Nucleus accumbens (tissue), 56 donors: Measurements from ENCODE around the gene CASZ1.

Experiments used
- DNase-seq, 56 donors: peaks; one replicate each; lab custom pipeline; 2025; lab: John Stamatoyannopoulos, UW

The CASZ1 gene

DNA sequence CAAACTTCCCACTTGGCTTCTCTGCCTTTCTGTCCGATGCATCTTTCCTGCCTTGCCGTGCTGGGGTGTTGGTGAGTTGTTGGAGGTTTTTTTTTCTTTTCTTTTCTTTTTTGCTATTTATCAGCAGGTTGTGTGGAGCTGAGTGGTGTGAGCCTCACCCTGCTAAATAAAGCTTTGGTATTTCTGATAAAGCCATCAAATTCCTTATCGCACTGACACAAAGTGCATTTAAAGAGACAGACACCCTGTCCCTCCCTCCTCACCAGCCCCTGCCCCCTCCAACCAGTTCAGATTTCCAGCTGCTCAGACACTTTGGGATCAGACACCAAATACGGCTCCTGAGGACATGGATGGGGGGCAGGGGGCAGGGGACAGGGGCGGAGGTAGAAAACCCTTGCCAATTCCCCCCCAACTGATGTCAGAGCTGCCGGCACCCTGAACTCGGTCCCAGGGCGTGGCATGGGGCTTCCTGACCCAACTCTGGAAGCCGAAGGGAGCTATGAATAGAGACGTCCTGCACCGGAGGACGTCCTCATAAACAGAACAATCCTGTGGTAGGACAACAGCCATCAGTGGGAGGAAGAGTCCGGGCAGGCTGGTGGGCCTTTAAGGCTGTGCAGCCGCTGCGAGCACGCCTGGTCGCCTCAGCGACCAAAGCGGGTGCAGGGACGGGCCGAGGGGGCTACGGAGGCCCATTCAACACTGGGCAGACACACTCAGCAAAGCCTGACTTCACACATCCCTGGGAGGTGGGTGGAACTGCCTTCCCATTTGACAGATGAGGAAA lies 79.0 kb downstream of the CASZ1 start:
- DNase-seq, result no peak

DNA sequence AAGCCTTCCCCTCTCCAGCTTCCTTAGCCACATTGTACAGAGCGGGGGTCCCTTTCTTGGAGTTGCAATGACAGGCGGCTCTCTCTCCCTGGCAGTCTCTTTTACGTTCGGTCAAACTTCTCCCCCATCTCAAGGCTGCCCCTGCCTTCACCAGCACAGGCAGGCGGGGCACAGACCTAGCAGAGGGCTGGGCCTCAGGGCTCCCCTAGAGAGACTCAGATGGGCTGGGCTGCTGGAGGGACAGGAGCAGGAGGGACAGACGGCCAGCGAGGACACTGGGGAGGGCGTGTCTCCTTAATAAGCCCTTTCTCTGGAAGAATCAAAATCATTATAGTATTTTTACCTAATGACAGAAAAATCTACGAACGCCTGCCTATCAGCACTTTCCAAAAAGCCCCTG lies 79.6 kb downstream of the CASZ1 start:
- no peak for DNase-seq

DNA sequence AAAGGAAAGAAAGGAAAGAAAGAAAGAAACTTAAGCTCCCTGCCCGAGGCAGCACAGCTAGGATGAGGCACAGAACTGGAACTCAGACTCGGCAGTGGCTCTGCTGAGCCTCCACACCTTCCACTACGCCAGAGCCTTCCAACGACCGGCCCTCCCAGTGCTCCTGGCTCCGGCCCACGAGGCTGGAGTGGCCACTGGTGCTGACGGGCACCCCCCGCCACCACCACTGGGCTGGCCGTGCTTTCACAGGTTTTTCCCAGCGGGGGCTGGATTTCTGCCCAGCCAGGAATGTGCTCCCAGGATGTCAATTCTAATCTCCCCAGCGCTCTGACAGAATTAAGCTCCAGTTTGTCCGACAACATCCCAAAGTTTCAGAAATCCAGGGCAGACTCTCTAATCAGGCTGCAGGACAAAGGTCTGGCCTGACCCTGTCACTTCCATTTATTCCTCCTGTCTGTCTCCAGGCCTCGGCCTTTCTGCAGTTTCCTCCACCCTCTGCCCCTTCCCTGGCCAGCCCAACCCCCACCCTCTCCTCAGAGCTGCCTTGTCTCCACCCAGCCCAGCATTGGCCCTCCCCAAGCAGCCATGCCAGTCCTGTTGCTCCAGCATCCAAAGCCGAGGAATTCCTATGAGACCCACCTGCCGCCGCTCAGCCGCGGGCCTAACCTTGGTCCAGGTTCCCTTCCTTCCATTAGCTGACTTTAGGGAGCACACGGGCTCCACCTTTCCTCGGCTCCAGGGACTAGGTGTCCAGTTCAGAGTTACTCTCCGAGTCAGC lies 81.9 kb downstream of the CASZ1 start:
- peak in 2 of 56 donors; percentile 20 to 22 for DNase-seq

DNA sequence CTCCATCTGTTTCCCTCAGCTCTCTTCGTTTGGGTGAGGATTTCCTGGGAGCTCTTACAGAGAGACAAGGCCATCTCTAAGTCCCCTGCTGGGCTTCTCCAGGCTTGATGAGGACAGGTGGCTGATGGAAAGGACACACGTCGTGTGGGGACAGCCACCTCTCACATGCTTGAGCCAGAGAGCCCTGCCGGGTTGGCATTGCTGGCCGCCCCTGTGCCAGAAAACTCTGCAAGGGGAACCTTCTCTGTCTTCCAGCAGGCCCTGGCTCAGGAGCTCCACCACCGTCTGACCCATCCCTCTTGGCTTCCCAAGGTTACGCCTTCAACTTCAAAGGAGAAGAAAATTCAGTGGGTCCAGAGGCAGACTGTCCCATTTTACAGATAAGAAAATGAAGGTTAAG lies 82.8 kb downstream of the CASZ1 start:
- DNase-seq, result no peak

DNA sequence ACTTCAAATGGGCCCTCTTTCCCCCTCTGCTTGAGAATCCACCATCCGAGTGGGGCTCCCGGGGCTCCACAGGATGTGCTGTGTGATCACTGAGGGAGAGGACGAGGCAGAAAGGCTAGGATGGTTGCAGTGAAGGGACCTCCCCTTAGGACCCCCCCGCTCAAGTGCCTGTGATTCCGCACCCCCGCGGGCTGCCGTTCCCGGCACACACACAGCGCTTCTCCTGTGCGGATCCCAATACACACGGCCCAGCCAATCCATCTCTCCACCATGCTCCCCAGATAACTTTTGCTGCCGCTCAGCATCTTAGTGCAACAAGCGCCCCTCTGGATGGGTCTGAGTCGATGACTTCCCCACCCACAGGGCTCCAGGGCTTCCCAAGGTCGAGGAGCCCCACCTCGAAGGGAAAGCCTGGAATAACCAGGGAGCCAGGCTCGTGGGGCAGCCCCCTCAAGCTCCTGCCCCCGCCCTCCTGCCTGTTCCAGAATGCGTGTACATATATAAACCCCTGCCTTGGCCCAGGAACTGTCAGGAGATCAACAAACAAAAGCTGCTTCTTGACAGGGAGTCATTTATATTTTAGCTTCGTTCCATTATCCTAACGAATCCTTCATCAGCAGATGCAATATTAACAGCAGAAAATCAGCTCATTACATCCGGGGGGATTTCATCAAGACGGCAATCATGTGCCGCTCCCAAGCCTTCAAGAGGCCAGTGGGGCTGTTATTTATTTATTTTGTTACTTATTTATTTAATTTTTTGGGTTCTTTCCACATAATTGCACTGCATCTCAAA lies 83.7 kb downstream of the CASZ1 start:
- no peak for DNase-seq

DNA sequence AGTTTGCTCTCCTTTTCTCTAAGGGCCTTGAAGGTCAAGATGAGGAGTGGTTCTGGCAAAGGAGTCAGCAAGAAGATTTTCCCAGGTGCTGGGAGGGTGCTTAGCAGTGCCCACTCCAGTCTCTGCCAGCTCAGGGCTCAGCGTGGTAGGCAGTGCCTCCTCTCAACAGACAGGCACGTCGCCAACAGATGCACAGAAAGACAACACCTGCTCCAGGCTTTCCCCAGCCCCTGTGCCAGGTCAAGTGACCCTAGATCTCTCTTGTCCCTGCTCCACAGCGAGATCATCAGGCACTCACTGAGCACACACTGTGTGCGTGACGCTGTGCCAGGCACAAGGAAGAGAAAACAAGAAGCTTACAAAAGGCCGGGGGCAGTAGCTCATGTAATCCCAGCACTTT lies 86.0 kb downstream of the CASZ1 start:
- no peak for DNase-seq

DNA sequence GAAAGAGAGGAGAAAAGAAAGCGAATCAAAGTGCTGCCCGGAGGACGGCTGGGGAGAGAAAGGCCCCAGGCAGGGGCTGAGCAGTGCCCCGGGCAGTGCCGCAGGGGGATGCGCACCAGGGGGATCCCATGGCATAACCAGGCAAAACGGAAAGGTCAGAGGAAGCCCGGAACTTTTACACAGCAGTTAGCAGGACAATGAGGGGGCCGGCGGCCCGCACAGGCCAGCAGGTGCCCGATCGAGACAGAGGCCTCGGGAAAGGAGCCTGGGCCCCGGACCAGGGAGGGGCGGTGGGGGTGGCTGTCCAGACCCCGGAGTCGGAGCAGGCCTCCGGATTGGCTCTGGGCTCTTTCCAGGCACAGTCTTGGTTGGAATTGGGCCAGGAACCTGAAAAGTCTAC lies 86.8 kb downstream of the CASZ1 start:
- DNase-seq, result no peak

DNA sequence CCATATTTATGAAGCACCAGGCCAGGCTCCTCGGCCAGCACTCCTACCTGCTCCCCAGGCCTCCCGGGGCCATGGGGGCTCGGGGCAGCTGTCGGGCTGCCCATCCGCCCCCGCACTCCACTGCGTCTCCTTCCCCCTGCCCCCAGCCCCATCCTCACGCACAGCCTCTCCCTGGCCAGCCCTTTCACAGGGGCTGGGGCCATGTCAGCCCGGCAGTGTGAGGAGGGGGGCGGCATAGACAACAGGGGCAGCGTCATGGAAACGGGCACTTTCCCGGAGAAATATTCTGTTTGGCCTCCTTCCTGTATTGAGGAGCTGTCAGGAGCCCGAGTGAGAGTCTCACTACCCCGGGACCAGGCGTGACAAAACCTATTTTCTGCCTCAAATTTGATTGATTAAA lies 87.3 kb downstream of the CASZ1 start:
- peak in 1 of 56 donors; percentile 8 for DNase-seq

DNA sequence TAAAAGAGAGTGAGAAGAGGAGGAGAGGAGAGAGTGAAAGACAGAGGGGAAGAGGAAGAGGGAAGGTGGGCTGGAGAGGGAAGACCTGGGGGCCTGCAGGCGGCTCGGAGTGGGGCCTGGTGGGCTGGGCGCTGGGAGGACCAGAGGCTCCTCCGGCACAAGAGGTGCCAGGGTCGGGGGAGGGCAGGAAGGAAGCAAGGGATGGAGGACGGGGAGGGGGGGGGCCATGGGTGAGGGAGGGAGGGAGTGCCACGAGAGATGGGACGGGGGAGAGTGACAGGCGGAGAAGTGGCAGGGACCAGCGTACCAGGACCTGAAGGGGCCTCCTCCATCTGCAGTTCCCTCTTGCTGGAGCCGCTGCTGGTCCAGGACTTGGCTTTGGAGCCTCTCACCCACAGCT lies 87.7 kb downstream of the CASZ1 start:
- no peak for DNase-seq

DNA sequence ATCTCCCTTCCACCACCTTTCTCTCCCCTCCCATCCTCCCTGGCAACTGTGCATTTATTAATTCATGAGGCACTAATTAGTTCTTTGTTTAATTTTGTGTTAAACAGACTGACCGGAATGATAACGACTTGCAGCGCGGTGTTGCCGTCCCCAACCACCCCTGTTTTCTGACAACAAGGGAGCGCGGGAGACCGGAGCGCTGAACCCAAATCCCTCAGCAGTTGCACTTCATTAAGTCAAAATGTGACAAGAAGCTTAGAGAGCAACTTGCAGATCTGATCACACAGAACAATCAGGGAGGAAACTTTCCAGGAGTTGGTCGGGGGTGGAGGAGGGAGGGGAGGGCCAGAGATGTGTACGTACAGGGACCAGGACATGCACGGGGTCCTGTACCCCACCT lies 89.2 kb downstream of the CASZ1 start:
- DNase-seq, result no peak

DNA sequence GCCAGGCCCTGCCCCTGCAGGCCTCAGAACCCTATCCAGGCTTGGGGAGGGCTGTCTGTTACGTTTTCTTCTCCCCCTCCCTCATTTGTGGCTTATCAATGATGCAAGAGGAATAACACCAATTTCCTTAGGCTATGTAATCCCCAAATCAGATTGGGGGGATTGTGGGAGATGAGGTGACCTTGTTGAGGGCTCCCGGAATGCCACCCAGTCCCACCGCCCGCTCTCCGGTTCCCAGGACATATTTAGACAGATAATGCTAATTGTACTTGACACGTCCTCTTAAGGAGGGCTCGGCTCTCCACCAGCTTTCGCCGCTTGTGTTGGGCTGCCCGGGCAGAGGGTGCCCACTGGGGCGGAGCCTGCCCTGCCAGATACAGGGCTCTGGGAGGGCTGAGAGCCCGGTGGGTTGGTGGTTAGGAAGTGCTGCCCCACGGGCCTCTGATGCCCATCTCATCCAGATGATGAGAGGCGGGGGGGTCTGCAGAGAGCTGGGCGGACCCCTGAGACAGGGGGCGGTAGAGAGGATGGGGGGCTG lies 90.0 kb downstream of the CASZ1 start:
- no peak for DNase-seq

DNA sequence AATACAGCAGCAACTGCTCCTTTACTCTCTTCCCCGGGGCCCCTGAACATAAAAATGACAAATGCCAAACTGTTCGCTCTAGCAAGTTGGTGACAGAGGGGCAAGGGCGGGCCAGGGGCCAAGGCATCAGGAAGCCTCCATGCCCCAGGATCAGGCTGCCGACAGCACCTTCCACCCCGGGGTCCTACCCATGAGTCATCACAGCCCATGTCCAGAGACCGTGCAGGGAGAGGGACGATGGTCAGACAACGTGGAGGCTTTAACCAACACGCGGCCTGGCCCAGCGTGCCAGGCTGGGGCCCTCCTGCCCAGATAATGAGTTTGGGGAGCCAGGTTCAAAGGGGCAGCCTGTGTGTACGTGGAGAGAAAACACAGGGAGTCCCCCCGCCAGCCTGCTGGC lies 90.5 kb downstream of the CASZ1 start:
- DNase-seq, result no peak

DNA sequence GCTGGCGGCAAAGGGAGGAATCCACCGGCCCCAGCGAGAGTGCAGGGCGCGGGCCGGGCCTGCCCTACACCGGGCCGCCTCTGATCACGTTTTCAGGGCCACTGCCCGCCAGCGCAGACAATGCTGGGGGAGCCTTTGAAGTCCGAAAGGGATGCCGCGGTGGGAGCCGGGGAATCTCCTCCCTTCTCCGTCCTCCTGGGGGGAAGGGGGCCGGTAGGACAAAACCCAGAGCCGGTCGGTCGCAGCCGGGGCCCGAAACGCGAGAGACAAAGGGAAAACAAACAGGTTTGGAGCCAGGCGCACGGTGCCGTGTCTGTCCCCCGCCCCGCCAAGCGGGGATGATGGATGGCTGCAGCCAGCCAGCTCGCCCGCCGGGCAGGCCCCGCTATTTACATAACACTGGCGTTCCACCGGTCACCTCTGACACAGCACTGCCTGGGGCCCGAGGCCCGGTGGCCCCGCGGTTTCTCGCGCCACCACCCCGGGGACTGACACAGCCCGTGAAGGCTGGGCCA lies 92.0 kb downstream of the CASZ1 start:
- no peak for DNase-seq

DNA sequence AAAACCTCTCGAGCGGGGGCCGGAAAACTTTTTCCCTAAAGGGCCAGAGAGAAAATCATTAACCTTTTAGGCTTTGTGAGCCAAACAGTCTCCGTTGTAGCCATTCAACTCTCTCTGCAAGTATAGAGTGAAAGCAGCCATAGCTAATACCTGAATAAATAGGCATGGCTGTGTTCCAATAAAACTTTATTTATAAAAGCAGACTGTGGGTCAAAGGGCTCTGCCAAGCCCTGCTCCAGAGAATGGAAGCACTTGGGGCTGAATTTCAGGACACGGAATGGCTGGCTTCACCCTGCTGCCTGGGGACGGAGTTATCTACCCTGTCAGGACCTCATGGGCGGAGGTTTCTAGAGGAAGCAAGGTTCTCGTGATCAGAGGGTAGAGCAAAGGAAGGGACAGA lies 92.7 kb downstream of the CASZ1 start:
- no peak for DNase-seq

DNA sequence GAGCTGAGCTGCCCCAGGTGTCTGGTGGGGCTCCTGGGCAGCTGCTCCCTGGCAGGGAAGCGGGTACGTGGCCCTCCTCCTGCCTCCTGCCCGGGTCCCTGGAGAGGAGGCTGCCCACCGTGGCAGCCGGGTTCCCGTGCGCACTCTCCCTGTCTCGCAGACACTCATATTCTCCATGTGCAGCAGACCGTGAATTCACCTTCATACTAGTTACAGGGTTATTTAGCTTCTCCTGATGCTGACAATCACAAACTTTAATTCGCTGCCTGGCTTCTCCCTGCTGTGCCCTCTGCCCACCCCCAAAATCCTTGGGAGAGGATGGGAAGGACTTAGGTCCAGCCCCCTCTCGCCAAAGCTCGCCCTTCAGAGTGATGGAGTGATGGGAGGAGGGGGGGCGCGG lies 95.3 kb downstream of the CASZ1 start:
- no peak for DNase-seq

DNA sequence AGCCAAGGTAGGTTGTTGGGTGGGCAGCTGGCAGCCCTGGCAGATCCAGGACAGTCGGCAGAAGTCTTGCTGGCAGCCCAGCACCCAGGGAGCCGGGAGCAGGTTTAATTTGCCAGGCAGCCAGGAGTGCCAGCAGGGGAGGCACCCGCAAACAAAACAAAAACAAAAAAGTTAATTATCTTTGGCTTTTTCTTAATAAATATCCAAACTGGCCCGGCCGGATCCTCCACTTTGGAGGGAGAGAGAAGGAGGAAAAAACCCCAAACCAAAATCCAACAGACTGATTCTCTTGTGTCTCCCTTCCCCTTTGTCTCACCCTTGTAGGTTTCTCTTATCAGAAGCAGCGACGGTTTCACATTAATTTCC lies 97.0 kb downstream of the CASZ1 start:
- no peak for DNase-seq

DNA sequence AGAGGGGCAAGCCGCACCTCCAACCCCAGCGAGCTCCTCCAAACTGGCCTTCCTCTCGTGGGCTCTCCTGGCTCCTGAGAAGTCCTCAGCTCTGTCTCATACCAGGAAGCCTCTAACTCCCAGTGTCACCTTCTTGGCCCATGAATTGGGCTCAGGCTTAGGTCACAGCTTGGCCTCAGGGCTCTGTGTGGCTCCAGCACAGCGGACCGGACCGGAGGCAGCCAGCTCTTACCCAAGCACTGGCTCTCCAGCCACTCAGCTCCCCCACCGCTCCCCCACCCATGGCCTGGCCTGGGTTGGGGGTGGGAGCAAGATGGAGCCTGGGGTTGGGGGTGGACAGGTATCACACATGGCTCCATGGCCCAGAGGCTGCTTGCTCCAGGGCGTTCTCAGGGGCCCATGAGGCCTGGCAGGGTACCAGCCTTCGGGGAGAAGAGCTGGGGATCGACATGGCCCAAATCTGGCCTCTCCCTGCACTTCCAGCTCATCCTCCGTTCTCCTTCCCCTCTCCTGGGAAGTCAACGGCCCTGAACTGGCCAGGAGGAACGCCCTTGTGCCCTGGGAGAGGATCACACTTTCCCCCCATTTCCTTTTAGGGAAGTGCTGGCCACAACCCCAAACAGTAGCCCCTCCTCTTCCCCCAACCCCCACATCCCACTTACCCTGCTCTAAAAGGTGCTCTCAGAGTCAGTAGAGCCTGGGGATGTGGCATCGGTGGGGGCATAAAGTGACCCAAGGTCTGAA lies 97.5 kb downstream of the CASZ1 start:
- no peak for DNase-seq

DNA sequence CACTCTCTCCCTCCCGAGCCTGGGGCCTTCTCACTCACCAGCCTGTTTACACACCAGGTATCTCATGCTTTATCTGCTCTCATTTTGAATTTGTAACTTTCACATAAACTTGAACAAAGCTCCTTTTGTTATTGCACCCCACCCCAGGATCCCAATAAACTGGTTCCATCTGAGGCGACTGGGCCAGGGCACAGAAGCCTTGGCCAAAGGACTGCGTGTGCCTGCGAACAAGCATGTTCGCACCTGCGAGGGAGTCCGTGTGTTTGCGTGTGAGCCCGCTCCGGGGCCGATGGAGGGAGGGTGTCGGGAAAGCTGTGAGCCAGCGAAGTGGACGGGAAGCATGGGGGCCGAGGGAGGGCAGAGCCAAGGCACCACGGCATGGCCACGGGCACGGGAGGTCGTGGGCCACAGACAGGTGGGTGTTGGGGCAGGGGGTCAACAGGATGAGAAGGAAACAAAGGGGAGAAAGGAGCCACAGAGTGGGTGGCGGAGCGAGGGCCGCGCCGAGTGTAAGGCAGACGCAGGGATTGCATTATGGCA lies 98.8 kb downstream of the CASZ1 start:
- no peak for DNase-seq

DNA sequence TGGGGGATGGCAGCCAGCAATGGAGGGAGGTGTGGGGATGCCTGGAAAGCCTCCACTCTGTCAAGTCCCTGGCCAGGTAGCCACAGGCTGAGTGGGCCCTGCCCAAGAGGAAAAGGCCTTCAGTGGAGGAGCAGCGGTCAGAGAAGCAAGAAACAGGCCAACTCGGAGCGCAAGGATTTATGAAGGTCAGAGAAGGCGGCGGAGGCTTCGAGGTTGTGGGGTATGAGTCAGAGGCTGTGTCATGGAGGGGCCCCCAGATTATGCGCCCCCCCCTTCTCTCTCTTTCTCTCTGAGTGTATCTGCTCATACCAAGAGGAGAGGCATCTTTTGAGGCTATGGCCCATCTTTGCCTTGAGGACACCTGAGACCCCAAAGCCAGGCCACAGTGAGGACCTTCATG lies 99.5 kb downstream of the CASZ1 start:
- peak in 1 of 56 donors; percentile 8 for DNase-seq
